Vagina (tissue), 2 donors: ENCODE data around the gene TANGO2.

Experiments
- POLR2A ChIP-seq, 2 donors: fragments of 450-650 bp; IDR thresholded peaks; one replicate each; pipeline ENCODE4 v1.6.1; 2017; ENCODE audit warnings: antibody characterized with exemption in 2 of 2, mild to moderate bottlenecking in 2 of 2, moderate library complexity in 2 of 2
- TF ChIP-seq, protein P1 (sequence below), 3 experiments: fragments of 450-650 bp in 2 of 3; fragments of 200-600 bp in 1 of 3; sonication (generic) in 1 of 3; IDR thresholded peaks; one replicate each; pipeline ENCODE4 v1.5.1; 2017 to 2019; ENCODE audit warnings: antibody characterized with exemption in 3 of 3, mild to moderate bottlenecking in 2 of 3, moderate library complexity in 2 of 3

DNA sequence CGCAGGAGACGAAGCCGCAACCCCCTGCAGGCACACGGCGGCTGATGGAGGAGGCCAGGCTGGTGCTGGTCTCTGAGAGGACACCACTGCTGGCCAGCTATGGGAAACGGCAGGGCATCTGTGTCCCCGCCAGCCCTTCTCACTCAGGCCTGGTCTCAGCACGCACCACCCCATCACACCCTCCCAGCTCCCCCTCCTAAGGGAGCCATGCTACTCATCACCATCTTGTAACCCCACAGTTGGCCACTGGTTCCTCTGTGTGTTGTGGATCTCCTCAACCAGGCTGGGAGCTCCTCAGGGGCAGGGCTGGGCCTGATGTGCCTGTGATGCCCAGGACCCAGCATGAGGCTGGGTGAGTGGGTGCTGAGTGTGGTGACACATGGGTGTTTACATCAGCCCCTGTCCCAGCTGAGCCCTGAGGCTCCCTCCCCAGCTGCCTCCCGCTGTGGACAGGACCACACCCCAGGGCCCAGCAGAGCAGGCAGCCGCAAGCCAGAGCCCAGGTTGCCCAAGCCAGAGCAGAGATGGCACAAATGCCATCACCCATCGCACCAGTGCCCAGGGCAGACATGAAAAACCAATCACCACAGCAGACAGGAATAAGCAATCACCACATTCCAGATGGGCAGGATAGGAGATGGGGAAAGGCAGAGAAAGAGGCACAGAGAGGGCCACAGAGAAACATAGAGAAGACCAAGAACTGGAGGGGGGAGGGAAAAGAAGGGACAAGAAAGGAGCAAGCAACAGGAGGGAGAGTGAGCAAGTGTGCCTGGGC, 12.5 kb upstream of the TANGO2 start:
- TF ChIP-seq POLR2A (IDR thresholded peaks at IDR 0.05), result no peak
- TF ChIP-seq, protein P1, sequence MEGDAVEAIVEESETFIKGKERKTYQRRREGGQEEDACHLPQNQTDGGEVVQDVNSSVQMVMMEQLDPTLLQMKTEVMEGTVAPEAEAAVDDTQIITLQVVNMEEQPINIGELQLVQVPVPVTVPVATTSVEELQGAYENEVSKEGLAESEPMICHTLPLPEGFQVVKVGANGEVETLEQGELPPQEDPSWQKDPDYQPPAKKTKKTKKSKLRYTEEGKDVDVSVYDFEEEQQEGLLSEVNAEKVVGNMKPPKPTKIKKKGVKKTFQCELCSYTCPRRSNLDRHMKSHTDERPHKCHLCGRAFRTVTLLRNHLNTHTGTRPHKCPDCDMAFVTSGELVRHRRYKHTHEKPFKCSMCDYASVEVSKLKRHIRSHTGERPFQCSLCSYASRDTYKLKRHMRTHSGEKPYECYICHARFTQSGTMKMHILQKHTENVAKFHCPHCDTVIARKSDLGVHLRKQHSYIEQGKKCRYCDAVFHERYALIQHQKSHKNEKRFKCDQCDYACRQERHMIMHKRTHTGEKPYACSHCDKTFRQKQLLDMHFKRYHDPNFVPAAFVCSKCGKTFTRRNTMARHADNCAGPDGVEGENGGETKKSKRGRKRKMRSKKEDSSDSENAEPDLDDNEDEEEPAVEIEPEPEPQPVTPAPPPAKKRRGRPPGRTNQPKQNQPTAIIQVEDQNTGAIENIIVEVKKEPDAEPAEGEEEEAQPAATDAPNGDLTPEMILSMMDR (IDR thresholded peaks at IDR 0.05), result no peak
